DMS53 treated with DMSO at 0.1 percent for 48 hours (cell line): ENCODE measurements around the gene SERPINA7.
"Not testable (repeated sequence)": the region's sequence is repeated elsewhere in the genome, so short reads cannot be mapped to it uniquely, and the experiment has no call there.

Experiments
- DNase-seq: peaks from one replicate; lab custom pipeline; 2025; ENCODE audit not compliant: unreplicated experiment; lab: John Stamatoyannopoulos, UW

The SERPINA7 gene, protein sequence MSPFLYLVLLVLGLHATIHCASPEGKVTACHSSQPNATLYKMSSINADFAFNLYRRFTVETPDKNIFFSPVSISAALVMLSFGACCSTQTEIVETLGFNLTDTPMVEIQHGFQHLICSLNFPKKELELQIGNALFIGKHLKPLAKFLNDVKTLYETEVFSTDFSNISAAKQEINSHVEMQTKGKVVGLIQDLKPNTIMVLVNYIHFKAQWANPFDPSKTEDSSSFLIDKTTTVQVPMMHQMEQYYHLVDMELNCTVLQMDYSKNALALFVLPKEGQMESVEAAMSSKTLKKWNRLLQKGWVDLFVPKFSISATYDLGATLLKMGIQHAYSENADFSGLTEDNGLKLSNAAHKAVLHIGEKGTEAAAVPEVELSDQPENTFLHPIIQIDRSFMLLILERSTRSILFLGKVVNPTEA

GRCh38 chrX:106038625-106039024, at the start of gene SERPINA7:
Gene SERPINA7, minus strand, starts transcription at chrX:106038727. Its CDS starts 1,669 bp downstream, at chrX:106037058.
- no peak for DNase-seq

DNA sequence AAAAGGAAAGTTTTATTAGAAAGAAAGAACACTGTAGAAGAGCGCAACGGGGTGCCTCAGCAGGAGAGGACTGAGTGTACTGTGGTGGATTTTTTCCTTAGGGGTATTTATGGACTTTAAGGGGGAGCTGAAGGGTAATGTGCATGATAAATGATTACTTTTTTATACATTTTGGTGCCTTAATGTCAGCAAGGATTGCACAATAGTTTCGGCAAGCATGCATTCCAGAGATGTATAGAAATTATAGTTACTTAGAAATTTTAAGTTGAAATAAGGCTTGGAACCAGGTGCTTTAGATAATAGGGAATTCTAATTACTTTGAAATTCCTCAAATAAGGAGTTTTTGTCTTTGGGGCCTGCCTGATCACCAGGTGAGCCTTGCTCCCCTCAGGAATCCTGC, 30.5 kb upstream of the SERPINA7 start:
- DNase-seq: no peak

DNA sequence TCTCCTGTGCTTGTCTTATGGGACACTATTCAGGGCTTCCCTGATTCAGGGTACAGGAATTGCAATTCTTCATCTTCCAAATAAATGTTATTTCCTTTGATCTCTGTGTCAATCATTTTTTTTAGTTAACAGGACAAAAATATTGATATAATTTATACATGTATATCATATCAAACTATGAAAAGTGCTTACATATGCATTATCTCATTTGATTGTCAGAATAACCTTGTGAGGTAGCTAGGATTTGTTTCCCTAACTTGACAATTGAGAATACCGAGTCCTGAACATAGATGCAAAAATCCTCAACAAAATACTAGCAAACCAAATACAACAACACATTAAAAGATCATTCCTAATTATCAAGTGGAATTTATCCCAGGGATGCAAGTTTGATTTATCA, 11.5 kb upstream of the SERPINA7 start:
- DNase-seq: no peak

DNA sequence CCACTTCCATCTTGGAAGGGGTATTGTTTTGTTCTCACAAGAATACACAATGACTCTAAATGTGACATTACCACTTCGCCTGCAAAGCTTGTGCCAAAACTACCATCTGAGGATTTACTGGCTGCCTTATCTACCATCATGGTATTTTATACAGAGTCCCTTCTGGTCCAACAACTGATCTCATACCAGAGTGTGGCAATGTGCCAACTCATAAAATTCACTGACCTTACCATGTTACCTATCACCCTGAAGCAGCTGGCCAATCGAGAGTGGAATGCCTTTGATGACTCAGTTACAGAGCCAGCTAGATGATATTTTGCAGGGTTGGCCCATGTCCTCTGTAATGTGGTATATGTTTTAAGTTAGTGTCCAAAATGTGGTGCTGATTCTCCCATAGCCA, 3.8 kb upstream of the SERPINA7 start:
- DNase-seq: no peak

- no peak for DNase-seq
Measured at GRCh38 chrX:106040861-106041260, 2.3 kb upstream of the SERPINA7 start.

GRCh38 chrX:106039920-106040319, 1.4 kb upstream of the SERPINA7 start:
- DNase-seq: peak; percentile 8

GRCh38 chrX:106037835-106038473, 573 bp downstream of the SERPINA7 start:
- no peak for DNase-seq

- DNase-seq: no peak
Measured at GRCh38 chrX:106036716-106037115, 1.8 kb downstream of the SERPINA7 start.

DNA sequence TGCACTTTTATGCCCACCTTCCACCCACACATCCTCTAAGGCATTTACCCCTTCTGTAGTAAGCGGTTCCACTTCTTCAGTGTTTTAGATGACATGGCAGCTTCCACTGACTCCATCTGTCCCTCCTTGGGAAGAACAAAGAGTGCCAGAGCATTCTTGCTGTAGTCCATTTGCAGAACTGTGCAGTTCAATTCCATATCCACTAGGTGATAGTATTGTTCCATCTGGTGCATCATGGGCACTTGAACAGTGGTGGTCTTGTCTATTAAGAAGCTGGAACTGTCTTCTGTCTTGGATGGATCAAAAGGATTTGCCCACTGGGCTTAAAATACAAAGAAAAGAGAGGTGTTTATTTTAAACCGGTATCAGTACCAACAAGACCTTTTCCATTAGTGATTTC, 3.5 kb downstream of the SERPINA7 start:
- DNase-seq: no peak

DNA sequence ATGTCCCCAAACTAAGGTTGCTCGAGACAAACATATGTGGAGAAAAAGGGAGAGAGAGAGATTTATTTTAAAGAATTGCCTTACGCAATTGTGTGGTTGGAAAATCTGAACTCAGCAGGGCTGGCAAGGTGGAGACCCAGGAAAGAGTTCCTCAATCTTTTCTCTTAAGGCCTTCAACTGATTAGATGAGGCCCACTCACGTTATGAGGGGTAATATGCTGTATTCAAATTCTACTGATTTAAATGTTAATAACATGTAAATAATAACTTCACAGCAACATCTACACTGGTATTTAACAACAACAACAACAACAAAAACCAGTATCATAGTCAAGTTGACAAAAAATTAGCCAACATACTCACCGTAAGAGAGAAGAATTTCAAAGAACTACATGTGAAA, 14.6 kb downstream of the SERPINA7 start:
- no peak for DNase-seq

DNA sequence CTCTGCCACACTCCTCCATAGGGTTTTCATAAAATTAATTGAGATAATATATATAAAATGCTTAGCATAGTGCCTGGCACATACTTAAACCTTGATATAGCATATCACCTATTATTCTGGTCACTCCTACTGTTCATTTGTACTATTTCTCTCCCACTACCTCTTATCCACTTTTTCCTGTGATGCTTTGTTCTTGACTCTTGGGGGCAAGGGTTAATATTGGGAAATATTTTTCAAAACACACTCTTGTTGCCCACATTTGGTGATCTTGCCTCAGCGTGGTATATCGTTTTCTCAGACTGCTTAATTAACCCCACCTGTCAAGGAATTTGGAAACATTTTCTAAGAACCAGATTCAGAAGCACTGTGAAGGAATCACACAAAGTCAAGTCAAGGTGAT, 16.3 kb downstream of the SERPINA7 start:
- DNase-seq: no peak

DNA sequence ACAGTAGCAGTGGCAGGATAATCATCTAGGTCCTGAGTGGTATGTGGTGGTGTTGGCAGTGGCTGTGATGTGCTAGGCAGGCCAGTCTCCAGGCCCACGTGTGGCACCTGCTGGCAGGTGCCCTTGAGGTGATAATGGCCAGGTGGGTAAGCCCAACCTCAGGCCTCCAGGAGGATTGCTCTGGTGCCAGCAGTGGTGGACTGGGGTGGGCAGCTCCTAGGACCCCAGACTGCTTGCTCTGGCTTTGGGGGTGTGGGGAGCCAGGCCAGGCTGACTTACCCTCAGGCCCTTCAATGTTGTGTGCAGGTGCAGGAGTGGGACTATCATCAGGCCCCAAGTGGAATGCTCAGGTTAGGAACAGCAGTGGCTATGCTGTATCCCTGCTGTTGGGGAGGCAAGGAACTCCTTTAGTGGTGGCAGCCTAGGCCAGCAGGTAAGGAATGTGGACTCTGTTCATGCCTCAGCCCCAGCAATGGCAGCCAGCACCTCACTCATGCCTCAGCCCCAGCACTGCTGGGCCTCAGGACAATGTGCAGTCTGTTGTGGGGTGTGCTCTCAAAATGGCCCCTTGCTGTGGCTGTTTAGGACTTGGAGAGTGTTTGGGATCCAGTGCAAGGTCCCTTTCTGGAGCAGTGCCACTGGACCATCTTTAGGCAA, 24.3 kb downstream of the SERPINA7 start:
- no peak for DNase-seq

DNA sequence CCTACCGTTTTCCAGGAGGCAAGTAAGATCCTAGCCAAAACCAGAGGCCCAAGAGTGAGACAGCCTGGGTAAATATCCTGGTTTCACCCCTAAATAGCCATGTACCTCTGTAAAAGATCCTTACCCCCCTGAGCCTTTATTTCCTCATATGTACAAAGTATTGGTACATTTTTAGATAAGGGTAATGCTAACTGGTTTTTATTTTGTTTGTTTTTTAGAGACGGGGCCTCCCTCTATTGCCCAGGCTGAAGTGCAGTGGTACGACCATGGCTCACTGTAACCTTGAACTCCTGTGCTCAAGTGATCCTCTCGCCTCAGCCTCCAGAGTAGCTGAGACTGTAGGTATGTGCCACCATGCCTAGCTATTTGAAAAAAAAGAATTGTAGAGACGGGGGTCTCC, 29.4 kb downstream of the SERPINA7 start:
- no peak for DNase-seq

DNA sequence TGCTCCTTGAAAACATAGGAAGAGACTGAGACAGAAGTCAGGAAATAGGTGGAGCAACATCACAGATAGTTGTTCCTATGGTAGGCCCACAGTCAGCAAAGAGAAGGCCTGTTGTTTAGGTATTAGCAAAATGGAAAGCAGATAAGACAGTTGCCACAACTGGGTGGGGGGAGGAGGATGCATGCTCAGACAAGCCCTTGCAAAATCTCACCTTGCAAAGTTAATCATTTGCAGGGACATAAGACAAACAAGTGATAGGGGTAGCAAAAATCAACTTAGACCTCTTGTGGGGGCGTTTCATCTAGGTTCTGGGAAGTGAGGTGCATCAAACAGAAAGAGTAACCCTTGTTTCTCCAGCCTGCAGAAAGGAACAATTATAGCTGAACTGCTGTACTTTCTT, 30.7 kb downstream of the SERPINA7 start:
- DNase-seq: no peak

DNA sequence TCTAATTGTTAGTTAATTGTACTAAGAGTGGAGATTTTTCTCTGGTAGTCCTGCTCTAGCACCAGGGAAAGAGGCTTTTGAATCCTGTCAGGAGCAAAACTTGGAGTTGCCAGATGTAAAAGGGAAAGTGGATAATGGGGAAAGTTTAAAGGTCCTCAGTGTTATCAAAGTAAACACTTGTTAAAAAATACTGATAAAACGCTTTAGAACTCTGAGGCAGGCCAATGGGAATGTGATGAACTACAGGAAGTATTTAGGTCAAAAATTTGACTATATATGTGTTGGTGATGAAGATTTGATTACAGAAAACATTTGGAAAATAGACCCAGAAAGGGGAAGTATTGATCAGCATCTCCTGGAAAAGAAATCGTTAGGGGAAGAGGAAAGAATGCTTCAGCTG, 32.8 kb downstream of the SERPINA7 start:
- DNase-seq: no peak

DNA sequence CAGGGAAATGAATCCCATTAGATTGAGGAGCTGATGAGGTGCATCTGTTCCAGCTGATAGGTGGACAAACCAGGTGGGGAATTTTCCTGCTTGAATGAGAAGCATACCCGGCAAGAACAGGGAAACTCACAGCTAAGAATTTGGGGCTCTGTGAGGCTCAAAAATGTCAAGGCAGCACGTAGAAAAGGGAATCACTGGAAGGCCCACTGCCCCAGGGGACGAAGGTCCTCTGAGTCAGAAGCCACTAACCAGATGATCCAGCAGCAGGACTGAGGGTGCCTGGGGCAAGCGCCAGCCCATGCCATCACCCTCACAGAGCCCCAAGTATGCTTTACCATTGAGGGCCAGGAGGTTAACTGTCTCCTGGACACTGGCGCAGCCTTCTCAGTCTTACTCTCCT, 37.9 kb downstream of the SERPINA7 start:
- DNase-seq: not testable (repeated sequence)

GRCh38 chrX:106000203-106000602, 38.3 kb downstream of the SERPINA7 start:
- DNase-seq: no peak

- DNase-seq: no peak
Measured at GRCh38 chrX:105999294-105999693, 39.2 kb downstream of the SERPINA7 start.

GRCh38 chrX:105988487-105988886, 50.0 kb downstream of the SERPINA7 start:
- not testable (repeated sequence) for DNase-seq
